Measurements from ENCODE around the gene TMEM150C. TPM values are rescaled to one million over a fixed set of nuclear protein-coding genes. Genes with fewer than 3 reads are reported as not detected.

TMEM150C gene
- polyA plus RNA-seq, 2 of the 4 experiments (the other 2 are of a cell fraction) = 1.5 to 2.1 TPM

DNA sequence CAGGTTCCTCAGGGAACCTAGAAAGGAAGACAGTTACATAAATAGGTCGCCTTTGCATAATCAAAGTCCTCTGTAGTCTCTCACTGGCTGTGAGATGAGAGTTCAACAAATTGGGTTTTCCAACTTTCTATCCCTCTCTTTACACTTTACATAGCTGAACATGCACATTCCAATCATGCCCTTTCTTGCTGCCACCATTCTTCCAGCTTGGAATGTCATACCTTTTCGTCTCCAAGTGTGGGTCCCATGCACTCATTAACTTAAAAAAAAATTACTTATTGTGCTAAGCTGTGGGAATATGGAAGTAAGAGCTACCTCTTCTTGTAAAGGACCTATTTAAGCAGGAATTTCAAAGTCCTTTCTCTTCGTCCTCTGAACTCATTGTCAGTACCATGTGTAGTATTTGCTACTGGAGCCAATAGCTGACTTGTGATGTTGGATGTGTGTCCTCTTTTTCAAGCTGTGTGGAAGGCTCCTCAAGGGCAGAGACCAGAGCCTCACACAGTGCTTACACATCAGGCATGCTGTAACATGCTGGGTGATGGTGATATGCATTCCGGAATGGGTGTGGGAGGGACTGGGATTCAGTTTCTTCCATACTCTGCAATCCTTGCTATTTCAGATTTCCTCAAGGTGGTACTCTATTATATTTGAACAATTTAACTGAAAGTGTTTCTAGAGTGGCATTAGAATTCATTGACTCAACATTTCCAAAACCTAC, 124.3 kb downstream of the TMEM150C start:
- no peak overlapping the region for H3K4me3 ChIP-seq
- ChIA-PET CTCF (interaction anchor here (1.3 kb wide), 1 partner anchor 8 kb away, joined by 3 read pairs; no protein-coding TSS in a partner anchor), POLR2A (no interaction called here)
- ATAC-seq = no peak
- no peaks in the 10 kb centered on the region for H3K9me3 ChIP-seq
- no peak for FAIRE-seq
- no peak for TF ChIP-seq POLR2A (IDR thresholded peaks at IDR 0.05; ENCODE audit: low read length)
- no peak for TF ChIP-seq ZSCAN20 (CRISPR knock-in tag; IDR thresholded peaks at IDR 0.05)
- no peak for TF ChIP-seq HES2 (IDR thresholded peaks at IDR 0.05)
- no peak for DNase-seq (ENCODE audit: low read depth in 1 of 2, low spot score in 1 of 2)
- peaks cover 6% of the 10 kb centered on the region; the same call in 1 of the 3 replicates for H3K4me1 ChIP-seq
- 92% methylated on average over 4 of the region's 4 CpGs for WGBS (ENCODE audit: missing lambda C conversion rate)
- H3K27ac ChIP-seq = no peak overlapping the region
- H3K4me2 ChIP-seq = no peak overlapping the region

GRCh38 chr4:82436780-82437179, 125.0 kb downstream of the TMEM150C start:
- ATAC-seq (no peak), DNase-seq (ENCODE audit: low read depth in 1 of 2, low spot score in 1 of 2) (no peak), FAIRE-seq (no peak)
- WGBS (ENCODE audit: missing lambda C conversion rate) = 93% methylated on average over 4 of the region's 4 CpGs
- TF ChIP-seq KDM5A (IDR thresholded peaks at IDR 0.05) (no peak), HOXA7 (CRISPR knock-in tag; IDR thresholded peaks at IDR 0.05) (no peak), EHMT2 (IDR thresholded peaks at IDR 0.05; ENCODE audit: low read depth) (no peak), RCOR1 (IDR thresholded peaks at IDR 0.05; ENCODE audit: low read depth, low read length) (no peak), HOXB13 (CRISPR knock-in tag; IDR thresholded peaks at IDR 0.05; ENCODE audit: low read depth) (no peak), NR3C1 (IDR thresholded peaks at IDR 0.05) (no peak), FOSL2 (IDR thresholded peaks at IDR 0.05) (no peak), FOSL2 (CRISPR knock-in tag; IDR thresholded peaks at IDR 0.05) (no peak), KDM1A (IDR thresholded peaks at IDR 0.05; ENCODE audit: low read depth) (no peak), ZSCAN20 (CRISPR knock-in tag; IDR thresholded peaks at IDR 0.05) (no peak), HEYL (CRISPR knock-in tag; IDR thresholded peaks at IDR 0.05) (no peak), ELK1 (IDR thresholded peaks at IDR 0.05; ENCODE audit: low read depth, low read length) (no peak), RARB (CRISPR knock-in tag; IDR thresholded peaks at IDR 0.05) (no peak), ZNF302 (CRISPR knock-in tag; IDR thresholded peaks at IDR 0.05) (no peak), BHLHE40 (IDR thresholded peaks at IDR 0.05; ENCODE audit: low read depth, low read length) (no peak)
- TF ChIP-seq, protein P1, sequence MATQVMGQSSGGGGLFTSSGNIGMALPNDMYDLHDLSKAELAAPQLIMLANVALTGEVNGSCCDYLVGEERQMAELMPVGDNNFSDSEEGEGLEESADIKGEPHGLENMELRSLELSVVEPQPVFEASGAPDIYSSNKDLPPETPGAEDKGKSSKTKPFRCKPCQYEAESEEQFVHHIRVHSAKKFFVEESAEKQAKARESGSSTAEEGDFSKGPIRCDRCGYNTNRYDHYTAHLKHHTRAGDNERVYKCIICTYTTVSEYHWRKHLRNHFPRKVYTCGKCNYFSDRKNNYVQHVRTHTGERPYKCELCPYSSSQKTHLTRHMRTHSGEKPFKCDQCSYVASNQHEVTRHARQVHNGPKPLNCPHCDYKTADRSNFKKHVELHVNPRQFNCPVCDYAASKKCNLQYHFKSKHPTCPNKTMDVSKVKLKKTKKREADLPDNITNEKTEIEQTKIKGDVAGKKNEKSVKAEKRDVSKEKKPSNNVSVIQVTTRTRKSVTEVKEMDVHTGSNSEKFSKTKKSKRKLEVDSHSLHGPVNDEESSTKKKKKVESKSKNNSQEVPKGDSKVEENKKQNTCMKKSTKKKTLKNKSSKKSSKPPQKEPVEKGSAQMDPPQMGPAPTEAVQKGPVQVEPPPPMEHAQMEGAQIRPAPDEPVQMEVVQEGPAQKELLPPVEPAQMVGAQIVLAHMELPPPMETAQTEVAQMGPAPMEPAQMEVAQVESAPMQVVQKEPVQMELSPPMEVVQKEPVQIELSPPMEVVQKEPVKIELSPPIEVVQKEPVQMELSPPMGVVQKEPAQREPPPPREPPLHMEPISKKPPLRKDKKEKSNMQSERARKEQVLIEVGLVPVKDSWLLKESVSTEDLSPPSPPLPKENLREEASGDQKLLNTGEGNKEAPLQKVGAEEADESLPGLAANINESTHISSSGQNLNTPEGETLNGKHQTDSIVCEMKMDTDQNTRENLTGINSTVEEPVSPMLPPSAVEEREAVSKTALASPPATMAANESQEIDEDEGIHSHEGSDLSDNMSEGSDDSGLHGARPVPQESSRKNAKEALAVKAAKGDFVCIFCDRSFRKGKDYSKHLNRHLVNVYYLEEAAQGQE (IDR thresholded peaks at IDR 0.05) = no peak
- H3K9me3 ChIP-seq = no peaks in the 10 kb centered on the region
- no peak overlapping the region for H3K4me3 ChIP-seq
- CTCF ChIA-PET = interaction anchor here (0.6 to 1.3 kb wide), 2 partner anchors 8 to 70 kb away, joined by 3 read pairs; no protein-coding TSS in a partner anchor
- H3K27ac ChIP-seq = no peak overlapping the region
- no peak overlapping the region for H3K4me2 ChIP-seq
- POLR2A ChIA-PET = no interaction called here
- peaks cover 12% of the 10 kb centered on the region; the same call in 2 of the 3 replicates for H3K4me1 ChIP-seq

- H3K4me2 ChIP-seq = no peak overlapping the region
- POLR2A ChIA-PET = no interaction called here
- FAIRE-seq = no peak
- no peaks in the 10 kb centered on the region for H3K9me3 ChIP-seq
- peaks cover 15% of the 10 kb centered on the region; the same call in 2 of the 3 replicates for H3K4me1 ChIP-seq
- TF ChIP-seq HOXA7 (CRISPR knock-in tag; IDR thresholded peaks at IDR 0.05) = no peak
- TF ChIP-seq MAFK (IDR thresholded peaks at IDR 0.05; ENCODE audit: partially characterized antibody) = peak; percentile 67
- TF ChIP-seq ZNF302 (CRISPR knock-in tag; IDR thresholded peaks at IDR 0.05) = no peak
- H3K4me3 ChIP-seq = no peak overlapping the region
- H3K27ac ChIP-seq = no peak overlapping the region
- no peak for DNase-seq (ENCODE audit: low read depth in 1 of 2, low spot score in 1 of 2)
- no peak for ATAC-seq
- WGBS (ENCODE audit: missing lambda C conversion rate) = 80% methylated on average over 5 of the region's 5 CpGs
- CTCF ChIA-PET = no interaction called here
Measured at GRCh38 chr4:82436130-82436529, 125.7 kb downstream of the TMEM150C start.

Data from A549 (cell line).